ENCODE results near the gene FHL2.

- no peak for TF ChIP-seq EZH2 (IDR thresholded peaks at IDR 0.05; ENCODE audit: borderline replicate concordance)
- TF ChIP-seq CTCF (IDR thresholded peaks at IDR 0.05; ENCODE audit: poor library complexity), result no peak
Observed at GRCh38 chr2:105391058-105391627, 7.7 kb downstream of the FHL2 start.

Data from hepatocyte (in vitro differentiated cells).